ENCODE measurements around the gene CDC123.

GRCh38 chr10:12221323-12222298, 25.6 kb downstream of the CDC123 start:
- no peak for TF ChIP-seq POLR2AphosphoS5 (IDR thresholded peaks at IDR 0.05; ENCODE audit: low read depth, low read length)
- no peak for TF ChIP-seq POLR2A (IDR thresholded peaks at IDR 0.05; ENCODE audit: low read depth, low read length)

All from GM12892 (cell line).